Neuron (in vitro differentiated cells): Measurements from ENCODE around the gene FOLR3.
"Not testable (repeated sequence)": the region's sequence is repeated elsewhere in the genome, so short reads cannot be mapped to it uniquely, and the experiment has no call there.

Experiments used
- H2AFZ ChIP-seq: one replicate; pipeline ENCODE4 v1.6.1; 2013; ENCODE audit warnings: low read depth, mild to moderate bottlenecking, inconsistent platforms, low read length, moderate library complexity
- H3K27me3 ChIP-seq: one replicate; pipeline ENCODE4 v1.6.1; 2013; ENCODE audit warnings: low read length; ENCODE audit not compliant: insufficient read depth
- H3K36me3 ChIP-seq: one replicate; pipeline ENCODE4 v1.6.1; 2013; ENCODE audit warnings: low read length; ENCODE audit not compliant: insufficient read depth
- H3K4me1 ChIP-seq: one replicate; pipeline ENCODE4 v1.6.1; 2013; ENCODE audit warnings: low read length; ENCODE audit not compliant: insufficient read depth
- H3K4me3 ChIP-seq: 2 replicates; pipeline ENCODE4 v1.5.1; 2013; ENCODE audit warnings: mild to moderate bottlenecking, low read length, moderate library complexity
- H3K9me3 ChIP-seq: one replicate; pipeline ENCODE4 v1.6.1; 2013; ENCODE audit warnings: low read length

The FOLR3 gene

GRCh38 chr11:72132646-72133045 lies 2.9 kb upstream of the FOLR3 start:
- Histone ChIP-seq H3K36me3 (no peaks in the 10 kb centered on the region), H3K4me1 (no peaks in the 10 kb centered on the region), H3K27me3 (no peaks in the 10 kb centered on the region), H3K4me3 (no peak overlapping the region), H3K9me3 (peaks cover 3% of the 10 kb centered on the region), H2AFZ (no peak overlapping the region)

GRCh38 chr11:72135891-72136683 lies 562 bp downstream of the FOLR3 start:
- no peaks in the 10 kb centered on the region for H3K27me3 ChIP-seq
- H3K4me1 ChIP-seq, result no peaks in the 10 kb centered on the region
- H2AFZ ChIP-seq, result no peak overlapping the region
- H3K4me3 ChIP-seq, result no peak overlapping the region
- H3K9me3 ChIP-seq, result no peaks in the 10 kb centered on the region
- no peaks in the 10 kb centered on the region for H3K36me3 ChIP-seq

- H2AFZ ChIP-seq, result no peak overlapping the region
- H3K36me3 ChIP-seq, result no peaks in the 10 kb centered on the region
- H3K27me3 ChIP-seq, result no peaks in the 10 kb centered on the region
- H3K4me1 ChIP-seq, result no peaks in the 10 kb centered on the region
- H3K9me3 ChIP-seq, result no peaks in the 10 kb centered on the region
- H3K4me3 ChIP-seq, result no peak overlapping the region
Measured at GRCh38 chr11:72136684-72137262, 1.2 kb downstream of the FOLR3 start.

- Histone ChIP-seq H3K36me3 (no peaks in the 10 kb centered on the region), H3K4me1 (no peaks in the 10 kb centered on the region), H3K27me3 (no peaks in the 10 kb centered on the region), H3K9me3 (no peaks in the 10 kb centered on the region), H2AFZ (no peak overlapping the region), H3K4me3 (no peak overlapping the region)
Measured at GRCh38 chr11:72138821-72139390, 3.4 kb downstream of the FOLR3 start.

- Histone ChIP-seq H3K4me3 (no peak overlapping the region), H3K9me3 (no peaks in the 10 kb centered on the region), H3K4me1 (no peaks in the 10 kb centered on the region)
Measured at GRCh38 chr11:72139500-72139899, 4.0 kb downstream of the FOLR3 start.

GRCh38 chr11:72140661-72141060 lies 5.1 kb downstream of the FOLR3 start:
- H3K4me3 ChIP-seq, result no peak overlapping the region
- H3K36me3 ChIP-seq, result no peaks in the 10 kb centered on the region
- H3K9me3 ChIP-seq, result no peaks in the 10 kb centered on the region
- no peak overlapping the region for H2AFZ ChIP-seq
- no peaks in the 10 kb centered on the region for H3K27me3 ChIP-seq
- H3K4me1 ChIP-seq, result no peaks in the 10 kb centered on the region

More at GRCh38 chr11:72139500-72139899, 4.0 kb downstream of the FOLR3 start:
- no peaks in the 10 kb centered on the region for H3K36me3 ChIP-seq
- H2AFZ ChIP-seq, result no peak overlapping the region
- no peaks in the 10 kb centered on the region for H3K27me3 ChIP-seq

- no peaks in the 10 kb centered on the region for H3K9me3 ChIP-seq
- no peaks in the 10 kb centered on the region for H3K4me1 ChIP-seq
- no peak overlapping the region for H2AFZ ChIP-seq
- H3K4me3 ChIP-seq, result no peak overlapping the region
- no peaks in the 10 kb centered on the region for H3K27me3 ChIP-seq
- no peaks in the 10 kb centered on the region for H3K36me3 ChIP-seq
Measured at GRCh38 chr11:72141066-72141465, 5.5 kb downstream of the FOLR3 start.

- not testable (repeated sequence) for H2AFZ ChIP-seq, H3K27me3 ChIP-seq, H3K36me3 ChIP-seq, H3K9me3 ChIP-seq, H3K4me3 ChIP-seq, H3K4me1 ChIP-seq
Measured at GRCh38 chr11:72142086-72142485, 6.6 kb downstream of the FOLR3 start.

GRCh38 chr11:72142543-72142942 lies 7.0 kb downstream of the FOLR3 start:
- not testable (repeated sequence) for H3K9me3 ChIP-seq, H3K4me3 ChIP-seq, H3K36me3 ChIP-seq, H3K27me3 ChIP-seq, H3K4me1 ChIP-seq, H2AFZ ChIP-seq

- Histone ChIP-seq H3K36me3 (no peaks in the 10 kb centered on the region), H3K27me3 (no peaks in the 10 kb centered on the region), H2AFZ (no peak overlapping the region), H3K4me1 (no peaks in the 10 kb centered on the region), H3K4me3 (no peak overlapping the region), H3K9me3 (no peaks in the 10 kb centered on the region)
Measured at GRCh38 chr11:72144807-72145565, 9.5 kb downstream of the FOLR3 start.

GRCh38 chr11:72146625-72147024 lies 11.1 kb downstream of the FOLR3 start:
- no peak overlapping the region for H3K4me3 ChIP-seq
- H2AFZ ChIP-seq, result no peak overlapping the region
- H3K36me3 ChIP-seq, result no peaks in the 10 kb centered on the region
- no peaks in the 10 kb centered on the region for H3K27me3 ChIP-seq
- H3K9me3 ChIP-seq, result no peaks in the 10 kb centered on the region
- H3K4me1 ChIP-seq, result no peaks in the 10 kb centered on the region

- Histone ChIP-seq H3K4me3 (no peak overlapping the region), H3K9me3 (no peaks in the 10 kb centered on the region), H3K4me1 (no peaks in the 10 kb centered on the region), H3K27me3 (peaks cover 2% of the 10 kb centered on the region), H2AFZ (no peak overlapping the region), H3K36me3 (no peaks in the 10 kb centered on the region)
Measured at GRCh38 chr11:72150882-72151281, 15.4 kb downstream of the FOLR3 start.

- not testable (repeated sequence) for H2AFZ ChIP-seq, H3K4me3 ChIP-seq, H3K36me3 ChIP-seq, H3K27me3 ChIP-seq, H3K4me1 ChIP-seq, H3K9me3 ChIP-seq
Measured at GRCh38 chr11:72153874-72154273, 18.3 kb downstream of the FOLR3 start.
